Caco-2 (cell line): ENCODE measurements around the gene TSC22D2. TPM values are rescaled to one million over a fixed set of nuclear protein-coding genes. Genes with fewer than 3 reads are reported as not detected.

Source experiments
- BruUV-seq: library from RNA; stranded (reverse); fragments of 400-500 nt; replicated peaks from 2 replicates; lab custom pipeline; 2021; lab: Mats Ljungman, UMichigan
- CTCF ChIA-PET: fragments of 300-600 bp; sonication (Branson Sonifier 250); formaldehyde crosslinking; loops from one replicate; lab custom pipeline; 2022; ENCODE audit warnings: antibody characterized with exemption; lab: Charles Lee
- POLR2A ChIA-PET: fragments of 300-600 bp; sonication (Branson Sonifier 250); formaldehyde crosslinking; loops from one replicate; lab custom pipeline; 2022; ENCODE audit warnings: antibody characterized with exemption; lab: Charles Lee
- DNase-seq, 2 experiments: peaks; one replicate each; pipeline versions ENCODE4 v3.0.0 to v3.0.0-alpha.2; 2020 to 2022
- H3K27me3 ChIP-seq: replicated peaks from 2 replicates; pipeline ENCODE4 v1.6.0; 2011; ENCODE audit warnings: low read length; ENCODE audit not compliant: control insufficient read depth, insufficient read depth
- H3K36me3 ChIP-seq: 2 replicates; pipeline ENCODE4 v1.5.1; 2011; ENCODE audit warnings: low read length; ENCODE audit not compliant: control insufficient read depth, insufficient read depth
- H3K4me1 ChIP-seq: fragments of 250-450 bp; sonication (Bioruptor Pico); 2 replicates; pipeline ENCODE4 v1.5.1; 2020; ENCODE audit warnings: mild to moderate bottlenecking
- H3K4me3 ChIP-seq: 2 replicates; pipeline ENCODE4 v1.5.1; 2011; ENCODE audit warnings: low read depth, mild to moderate bottlenecking, control low read depth, low read length
- H3K9me3 ChIP-seq: fragments of 250-450 bp; sonication (Bioruptor Pico); 2 replicates; pipeline ENCODE4 v1.5.1; 2020; ENCODE audit warnings: mild to moderate bottlenecking, moderate library complexity
- H3K27ac Mint-ChIP-seq: one replicate; pipeline ENCODE4 v1.8.0; 2022; ENCODE audit warnings: mixed read lengths; ENCODE audit not compliant: unreplicated experiment
- H3K27me3 Mint-ChIP-seq: one replicate; pipeline ENCODE4 v1.8.0; 2022; ENCODE audit warnings: mixed read lengths; ENCODE audit not compliant: insufficient read depth, unreplicated experiment
- H3K36me3 Mint-ChIP-seq: one replicate; pipeline ENCODE4 v1.8.0; 2022; ENCODE audit warnings: mild to moderate bottlenecking, mixed read lengths; ENCODE audit not compliant: insufficient read depth, unreplicated experiment
- H3K4me1 Mint-ChIP-seq: one replicate; pipeline ENCODE4 v1.8.0; 2022; ENCODE audit warnings: low read depth, mixed read lengths; ENCODE audit not compliant: unreplicated experiment
- H3K4me3 Mint-ChIP-seq: one replicate; pipeline ENCODE4 v1.8.0; 2022; ENCODE audit warnings: mild to moderate bottlenecking, moderate library complexity, mixed read lengths; ENCODE audit not compliant: unreplicated experiment
- H3K9me3 Mint-ChIP-seq: one replicate; pipeline ENCODE4 v1.8.0; 2022; ENCODE audit warnings: mixed read lengths; ENCODE audit not compliant: unreplicated experiment
- intact Hi-C: fragments of 100-400 bp; cut with micrococcal nuclease; formaldehyde crosslinking; loops from one replicate; pipeline ENCODE4 v1.10.0; 2022; ENCODE audit not compliant: unreplicated experiment
- total RNA-seq: library from RNA; stranded (reverse); gene quantifications from 2 replicates; pipeline ENCODE4 v1.2.3, GENCODE V29; 2022
- TF ChIP-seq, protein P1 (sequence below), 2 experiments: fragments of 200-600 bp in 1 of 2; IDR thresholded peaks; 1 replicate in 1 of 2; 2 replicates in 1 of 2; pipeline versions ENCODE4 v1.5.1 to v1.8.0; 2011 to 2022; ENCODE audit warnings: antibody characterized with exemption in 1 of 2, control low read depth in 1 of 2, inconsistent platforms in 1 of 2, low read depth in 1 of 2, low read length in 1 of 2, mild to moderate bottlenecking in 1 of 2, moderate library complexity in 1 of 2; ENCODE audit not compliant: insufficient read depth in 1 of 2, severe bottlenecking in 1 of 2, unreplicated experiment in 1 of 2

TSC22D2 gene
- total RNA-seq, 1 experiment from 2014 or later, result 30.8 TPM

DNA sequence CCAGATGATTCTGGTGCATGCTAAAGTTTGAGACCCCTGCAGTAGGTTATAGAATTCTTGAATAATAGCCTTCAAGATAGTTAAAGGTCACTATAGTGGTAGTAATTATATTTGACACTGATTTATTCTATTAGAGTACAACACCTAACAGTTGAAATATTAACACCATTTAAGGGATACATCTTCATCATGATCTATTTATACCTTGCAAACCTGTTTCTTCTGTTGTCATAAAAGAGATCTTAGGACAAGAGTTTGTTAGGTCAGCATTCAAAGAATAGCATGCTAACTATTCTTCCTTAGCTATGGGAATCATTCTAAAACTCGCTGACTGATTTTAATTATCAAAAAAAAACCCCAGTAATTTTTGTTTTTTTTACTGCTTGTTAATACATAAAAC is 46.5 kb downstream of the TSC22D2 start:
- no peak for DNase-seq
- no peaks in the 10 kb centered on the region for H3K9me3 Mint-ChIP-seq
- H3K9me3 ChIP-seq, result no peaks in the 10 kb centered on the region
- H3K27me3 Mint-ChIP-seq, result no peaks in the 10 kb centered on the region
- no peaks in the 10 kb centered on the region; the same call in 1 of the 2 replicates for H3K36me3 ChIP-seq
- no peaks in the 10 kb centered on the region for H3K27me3 ChIP-seq
- BruUV-seq, result no TSS peak
- peaks cover 20% of the 10 kb centered on the region for H3K4me1 ChIP-seq
- ChIA-PET CTCF (no interaction called here), POLR2A (no interaction called here)
- H3K4me3 Mint-ChIP-seq, result no peak overlapping the region
- peaks cover 24% of the 10 kb centered on the region for H3K36me3 Mint-ChIP-seq
- TF ChIP-seq, protein P1, sequence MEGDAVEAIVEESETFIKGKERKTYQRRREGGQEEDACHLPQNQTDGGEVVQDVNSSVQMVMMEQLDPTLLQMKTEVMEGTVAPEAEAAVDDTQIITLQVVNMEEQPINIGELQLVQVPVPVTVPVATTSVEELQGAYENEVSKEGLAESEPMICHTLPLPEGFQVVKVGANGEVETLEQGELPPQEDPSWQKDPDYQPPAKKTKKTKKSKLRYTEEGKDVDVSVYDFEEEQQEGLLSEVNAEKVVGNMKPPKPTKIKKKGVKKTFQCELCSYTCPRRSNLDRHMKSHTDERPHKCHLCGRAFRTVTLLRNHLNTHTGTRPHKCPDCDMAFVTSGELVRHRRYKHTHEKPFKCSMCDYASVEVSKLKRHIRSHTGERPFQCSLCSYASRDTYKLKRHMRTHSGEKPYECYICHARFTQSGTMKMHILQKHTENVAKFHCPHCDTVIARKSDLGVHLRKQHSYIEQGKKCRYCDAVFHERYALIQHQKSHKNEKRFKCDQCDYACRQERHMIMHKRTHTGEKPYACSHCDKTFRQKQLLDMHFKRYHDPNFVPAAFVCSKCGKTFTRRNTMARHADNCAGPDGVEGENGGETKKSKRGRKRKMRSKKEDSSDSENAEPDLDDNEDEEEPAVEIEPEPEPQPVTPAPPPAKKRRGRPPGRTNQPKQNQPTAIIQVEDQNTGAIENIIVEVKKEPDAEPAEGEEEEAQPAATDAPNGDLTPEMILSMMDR (IDR thresholded peaks at IDR 0.05; ENCODE audit: insufficient read depth in 1 of 2, low read depth in 1 of 2, low read length in 1 of 2, severe bottlenecking in 1 of 2, unreplicated experiment in 1 of 2), result no peak
- peaks cover 8% of the 10 kb centered on the region for H3K4me1 Mint-ChIP-seq
- no peak overlapping the region for H3K4me3 ChIP-seq
- intact Hi-C loops, result no loop called here
- no peak overlapping the region for H3K27ac Mint-ChIP-seq

DNA sequence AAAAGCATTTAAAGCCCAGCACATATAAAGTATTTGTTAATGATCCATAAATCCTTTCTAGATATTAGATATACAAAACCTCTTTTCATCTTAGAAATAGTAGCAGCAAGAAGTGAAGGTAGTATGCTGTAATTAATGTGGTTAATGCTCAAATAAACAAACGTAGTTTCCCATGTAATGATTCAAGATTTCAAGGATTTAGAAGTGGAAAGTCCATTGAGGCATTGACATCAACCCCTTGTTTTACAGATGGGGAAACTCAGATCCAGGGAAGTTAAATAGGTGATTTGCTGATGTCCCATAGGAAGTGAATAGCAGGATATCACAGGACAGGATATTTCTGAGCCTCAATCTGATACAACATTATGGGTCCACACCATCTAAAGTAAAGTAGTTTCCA is 47.2 kb downstream of the TSC22D2 start:
- Mint-ChIP-seq H3K9me3 (no peaks in the 10 kb centered on the region), H3K27ac (no peak overlapping the region), H3K27me3 (no peaks in the 10 kb centered on the region), H3K4me1 (peaks cover 6% of the 10 kb centered on the region), H3K36me3 (peaks cover 25% of the 10 kb centered on the region), H3K4me3 (no peak overlapping the region)
- ChIA-PET CTCF (no interaction called here), POLR2A (no interaction called here)
- H3K4me1 ChIP-seq, result peaks cover 14% of the 10 kb centered on the region
- no peaks in the 10 kb centered on the region for H3K9me3 ChIP-seq
- no peak overlapping the region for H3K4me3 ChIP-seq
- no TSS peak for BruUV-seq
- intact Hi-C loops, result no loop called here
- TF ChIP-seq, protein P1 (IDR thresholded peaks at IDR 0.05; ENCODE audit: insufficient read depth in 1 of 2, low read depth in 1 of 2, low read length in 1 of 2, severe bottlenecking in 1 of 2, unreplicated experiment in 1 of 2), result no peak
- DNase-seq, result no peak
- no peaks in the 10 kb centered on the region; the same call in 1 of the 2 replicates for H3K36me3 ChIP-seq
- no peaks in the 10 kb centered on the region for H3K27me3 ChIP-seq

DNA sequence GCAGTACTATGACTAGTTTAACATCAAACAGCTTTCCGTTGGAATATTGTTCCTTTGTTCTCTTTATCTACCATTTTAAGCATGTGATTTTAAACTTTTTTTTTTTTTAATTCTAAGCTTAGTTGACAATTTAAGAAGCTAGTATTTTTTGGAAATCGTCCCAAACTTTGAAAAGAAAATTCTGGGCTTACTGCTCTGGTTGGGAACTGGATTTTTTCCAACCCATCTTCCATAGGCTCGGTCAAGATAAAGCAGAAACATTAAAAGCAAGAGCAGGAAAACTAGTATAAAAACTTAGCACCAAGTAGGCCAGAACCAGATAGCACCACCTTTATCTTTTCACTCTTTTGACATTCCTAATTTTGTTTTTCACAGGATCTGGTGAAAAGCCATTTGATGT is 49.9 kb downstream of the TSC22D2 start:
- Histone ChIP-seq H3K4me1 (no peaks in the 10 kb centered on the region), H3K36me3 (no peaks in the 10 kb centered on the region; the same call in 1 of the 2 replicates), H3K9me3 (no peaks in the 10 kb centered on the region), H3K4me3 (no peak overlapping the region), H3K27me3 (no peaks in the 10 kb centered on the region)
- DNase-seq, result no peak
- intact Hi-C loops, result no loop called here
- ChIA-PET CTCF (interaction anchor here (0.6 kb wide), 1 partner anchor 429 kb away, joined by 3 read pairs; no protein-coding TSS in a partner anchor), POLR2A (no interaction called here)
- TF ChIP-seq, protein P1 (IDR thresholded peaks at IDR 0.05; ENCODE audit: insufficient read depth in 1 of 2, low read depth in 1 of 2, low read length in 1 of 2, severe bottlenecking in 1 of 2, unreplicated experiment in 1 of 2), result no peak
- BruUV-seq, result no TSS peak
- no peak overlapping the region for H3K4me3 Mint-ChIP-seq
- H3K36me3 Mint-ChIP-seq, result peaks cover 39% of the 10 kb centered on the region
- peaks cover 5% of the 10 kb centered on the region for H3K4me1 Mint-ChIP-seq
- H3K27me3 Mint-ChIP-seq, result no peaks in the 10 kb centered on the region
- no peaks in the 10 kb centered on the region for H3K9me3 Mint-ChIP-seq
- H3K27ac Mint-ChIP-seq, result no peak overlapping the region
